DOHH2 (cell line): ENCODE measurements around the gene DIP2C.

Experiments used
- CTCF ChIP-seq: fragments of 200-600 bp; sonication (generic); IDR thresholded peaks from one replicate; pipeline ENCODE4 v1.5.1; 2014; ENCODE audit warnings: antibody characterized with exemption, mild to moderate bottlenecking, low read depth, low read length; ENCODE audit not compliant: poor library complexity, severe bottlenecking
- EZH2phosphoT487 ChIP-seq: fragments of 200-600 bp; sonication (generic); IDR thresholded peaks from 2 replicates; pipeline ENCODE4 v1.6.1; 2017; ENCODE audit warnings: borderline replicate concordance, mild to moderate bottlenecking, antibody characterized with exemption, low read length, moderate library complexity, mixed read lengths

DNA sequence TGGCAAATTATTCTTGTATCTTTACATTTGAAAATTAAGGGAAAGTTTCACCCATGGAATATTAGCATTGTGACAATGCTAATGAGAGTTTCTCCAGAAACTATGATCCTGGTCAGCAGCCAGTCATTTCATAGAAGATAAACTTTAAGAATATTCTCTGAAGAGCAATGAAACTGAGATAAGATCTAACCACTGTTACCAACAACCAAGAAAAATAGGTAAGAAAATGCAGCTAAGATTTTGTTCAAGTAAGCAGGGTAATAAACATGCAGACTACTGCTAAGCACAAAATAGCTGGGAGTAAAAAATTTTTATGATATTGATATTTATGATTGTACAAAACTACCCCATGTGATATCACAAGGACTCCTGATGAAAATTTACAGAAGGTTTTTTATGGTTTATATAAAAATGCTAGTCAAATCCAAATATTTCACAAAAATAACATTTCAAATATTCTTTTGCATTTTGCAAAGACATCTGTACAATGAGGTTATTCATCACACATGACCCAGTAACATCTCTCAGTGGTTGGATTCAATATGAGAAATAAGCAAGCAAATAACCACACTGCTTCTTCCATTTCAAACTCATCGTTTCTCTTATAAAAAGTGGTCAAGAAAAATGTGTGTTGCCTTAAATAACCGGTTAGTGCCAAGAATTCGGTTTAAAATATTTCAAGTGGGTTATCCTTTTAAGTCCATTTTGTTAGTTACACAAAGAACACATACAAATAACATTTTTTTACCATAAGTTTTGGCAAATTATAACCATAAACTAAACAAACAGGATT, 251.6 kb downstream of the DIP2C start:
- TF ChIP-seq CTCF (no peak), EZH2phosphoT487 (no peak)
